Measurements from ENCODE around the gene ZMIZ2.

DNA sequence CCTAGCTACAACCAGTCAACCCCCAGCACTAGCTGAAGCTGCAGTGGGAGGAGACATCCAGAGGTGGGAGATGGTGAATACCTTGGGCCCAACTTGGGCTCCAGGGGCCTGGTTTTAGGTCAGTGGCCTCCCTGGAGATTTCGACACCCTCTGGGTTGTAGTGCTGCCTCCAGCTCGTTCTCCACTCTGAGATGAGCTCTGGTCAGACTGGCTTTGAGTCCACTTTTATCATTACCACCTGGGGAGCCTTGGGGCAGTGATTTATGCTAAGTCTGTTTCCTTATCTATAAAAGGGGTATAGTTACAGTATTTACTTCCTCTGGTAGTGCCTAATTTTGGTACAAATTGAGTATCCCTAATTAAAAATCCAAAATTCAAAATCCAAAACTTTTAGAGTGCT lies 70.6 kb downstream of the ZMIZ2 start:
- TF ChIP-seq, protein P1, sequence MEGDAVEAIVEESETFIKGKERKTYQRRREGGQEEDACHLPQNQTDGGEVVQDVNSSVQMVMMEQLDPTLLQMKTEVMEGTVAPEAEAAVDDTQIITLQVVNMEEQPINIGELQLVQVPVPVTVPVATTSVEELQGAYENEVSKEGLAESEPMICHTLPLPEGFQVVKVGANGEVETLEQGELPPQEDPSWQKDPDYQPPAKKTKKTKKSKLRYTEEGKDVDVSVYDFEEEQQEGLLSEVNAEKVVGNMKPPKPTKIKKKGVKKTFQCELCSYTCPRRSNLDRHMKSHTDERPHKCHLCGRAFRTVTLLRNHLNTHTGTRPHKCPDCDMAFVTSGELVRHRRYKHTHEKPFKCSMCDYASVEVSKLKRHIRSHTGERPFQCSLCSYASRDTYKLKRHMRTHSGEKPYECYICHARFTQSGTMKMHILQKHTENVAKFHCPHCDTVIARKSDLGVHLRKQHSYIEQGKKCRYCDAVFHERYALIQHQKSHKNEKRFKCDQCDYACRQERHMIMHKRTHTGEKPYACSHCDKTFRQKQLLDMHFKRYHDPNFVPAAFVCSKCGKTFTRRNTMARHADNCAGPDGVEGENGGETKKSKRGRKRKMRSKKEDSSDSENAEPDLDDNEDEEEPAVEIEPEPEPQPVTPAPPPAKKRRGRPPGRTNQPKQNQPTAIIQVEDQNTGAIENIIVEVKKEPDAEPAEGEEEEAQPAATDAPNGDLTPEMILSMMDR (IDR thresholded peaks at IDR 0.05): no peak
- no peak for TF ChIP-seq ZFX (IDR thresholded peaks at IDR 0.05; ENCODE audit: borderline replicate concordance)
